Measurements from ENCODE around the gene MAPK7. TPM values are rescaled to one million over a fixed set of nuclear protein-coding genes. Genes with fewer than 3 reads are reported as not detected.

Gene MAPK7
- total and polyA plus RNA-seq, 10 of the 15 experiments (the other 5 are each of a cell fraction or from before 2014, with no cell fraction given) = 0.37 to 13.5 (median 5.6) TPM

DNA sequence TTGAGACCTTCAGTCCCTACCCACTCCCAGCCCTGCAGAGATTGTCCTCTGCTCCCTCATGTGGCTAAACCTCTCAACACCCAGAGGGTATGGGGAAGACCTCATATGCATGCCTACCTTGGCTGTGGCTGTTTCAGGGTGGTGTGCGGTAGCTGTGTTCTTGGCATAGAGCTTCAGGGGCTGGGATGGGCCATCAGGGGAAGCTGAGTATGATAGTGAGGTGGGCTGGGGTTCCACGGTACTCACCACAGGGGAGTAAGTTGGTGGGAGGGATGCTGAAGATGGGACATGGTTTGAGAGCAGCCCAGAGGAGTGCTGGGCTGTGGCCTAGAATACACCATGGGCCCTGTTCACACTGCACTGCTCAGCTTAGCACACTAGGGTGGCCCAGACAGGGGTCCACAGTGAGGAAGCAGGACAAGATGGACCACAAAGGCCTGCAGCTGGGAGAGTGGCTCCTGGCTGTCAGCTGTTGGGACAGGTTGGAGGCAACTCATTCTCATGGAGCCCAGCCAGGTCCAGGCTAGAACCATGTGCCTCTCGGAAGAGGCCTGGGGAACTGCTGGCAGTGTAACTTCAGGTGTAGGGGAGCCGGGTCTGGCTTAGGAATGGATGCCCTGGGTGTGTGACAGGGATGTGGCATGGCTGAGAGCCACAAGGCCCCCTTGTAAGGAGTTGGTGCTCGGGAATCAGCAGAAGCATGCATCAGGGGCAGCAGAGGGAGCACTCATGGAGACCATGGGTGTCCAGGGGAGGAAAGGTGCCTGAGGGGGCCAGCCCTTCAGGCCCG is 5.6 kb downstream of the MAPK7 start (continued):
- TF ChIP-seq ATF2 (IDR thresholded peaks at IDR 0.05; ENCODE audit: low read length) = no peak
- no peak for TF ChIP-seq RAD51 (IDR thresholded peaks at IDR 0.05)
- no peak for TF ChIP-seq TAF1 (IDR thresholded peaks at IDR 0.05; ENCODE audit: borderline replicate concordance, low read depth, low read length)
- TF ChIP-seq, protein P1, sequence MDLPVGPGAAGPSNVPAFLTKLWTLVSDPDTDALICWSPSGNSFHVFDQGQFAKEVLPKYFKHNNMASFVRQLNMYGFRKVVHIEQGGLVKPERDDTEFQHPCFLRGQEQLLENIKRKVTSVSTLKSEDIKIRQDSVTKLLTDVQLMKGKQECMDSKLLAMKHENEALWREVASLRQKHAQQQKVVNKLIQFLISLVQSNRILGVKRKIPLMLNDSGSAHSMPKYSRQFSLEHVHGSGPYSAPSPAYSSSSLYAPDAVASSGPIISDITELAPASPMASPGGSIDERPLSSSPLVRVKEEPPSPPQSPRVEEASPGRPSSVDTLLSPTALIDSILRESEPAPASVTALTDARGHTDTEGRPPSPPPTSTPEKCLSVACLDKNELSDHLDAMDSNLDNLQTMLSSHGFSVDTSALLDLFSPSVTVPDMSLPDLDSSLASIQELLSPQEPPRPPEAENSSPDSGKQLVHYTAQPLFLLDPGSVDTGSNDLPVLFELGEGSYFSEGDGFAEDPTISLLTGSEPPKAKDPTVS (IDR thresholded peaks at IDR 0.05; ENCODE audit: low read depth, low read length) = no peak
- TF ChIP-seq, protein P2, sequence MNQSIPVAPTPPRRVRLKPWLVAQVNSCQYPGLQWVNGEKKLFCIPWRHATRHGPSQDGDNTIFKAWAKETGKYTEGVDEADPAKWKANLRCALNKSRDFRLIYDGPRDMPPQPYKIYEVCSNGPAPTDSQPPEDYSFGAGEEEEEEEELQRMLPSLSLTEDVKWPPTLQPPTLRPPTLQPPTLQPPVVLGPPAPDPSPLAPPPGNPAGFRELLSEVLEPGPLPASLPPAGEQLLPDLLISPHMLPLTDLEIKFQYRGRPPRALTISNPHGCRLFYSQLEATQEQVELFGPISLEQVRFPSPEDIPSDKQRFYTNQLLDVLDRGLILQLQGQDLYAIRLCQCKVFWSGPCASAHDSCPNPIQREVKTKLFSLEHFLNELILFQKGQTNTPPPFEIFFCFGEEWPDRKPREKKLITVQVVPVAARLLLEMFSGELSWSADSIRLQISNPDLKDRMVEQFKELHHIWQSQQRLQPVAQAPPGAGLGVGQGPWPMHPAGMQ (IDR thresholded peaks at IDR 0.05; ENCODE audit: borderline replicate concordance) = no peak
- TF ChIP-seq CTCF (IDR thresholded peaks at IDR 0.05 in 2 of 3, conservative IDR thresholded peaks at IDR 0.05 in 1 of 3; ENCODE audit: control insufficient read depth in 2 of 3, extremely low read depth in 1 of 3, insufficient read depth in 1 of 3, low read depth in 3 of 3, low read length in 3 of 3) = no peak
